GM19397 (cell line): ENCODE results near the gene ZNRF3.
"Not testable (repeated sequence)": the region's sequence is repeated elsewhere in the genome, so short reads cannot be mapped to it uniquely, and the experiment has no call there.

Source experiments
- ATAC-seq: cut with Tn5 transposase; IDR thresholded peaks from one replicate; pipeline ENCODE4 v1.9.1; 2021; ENCODE audit warnings: mild to moderate bottlenecking, moderate library complexity; ENCODE audit not compliant: unreplicated experiment

Gene ZNRF3

DNA sequence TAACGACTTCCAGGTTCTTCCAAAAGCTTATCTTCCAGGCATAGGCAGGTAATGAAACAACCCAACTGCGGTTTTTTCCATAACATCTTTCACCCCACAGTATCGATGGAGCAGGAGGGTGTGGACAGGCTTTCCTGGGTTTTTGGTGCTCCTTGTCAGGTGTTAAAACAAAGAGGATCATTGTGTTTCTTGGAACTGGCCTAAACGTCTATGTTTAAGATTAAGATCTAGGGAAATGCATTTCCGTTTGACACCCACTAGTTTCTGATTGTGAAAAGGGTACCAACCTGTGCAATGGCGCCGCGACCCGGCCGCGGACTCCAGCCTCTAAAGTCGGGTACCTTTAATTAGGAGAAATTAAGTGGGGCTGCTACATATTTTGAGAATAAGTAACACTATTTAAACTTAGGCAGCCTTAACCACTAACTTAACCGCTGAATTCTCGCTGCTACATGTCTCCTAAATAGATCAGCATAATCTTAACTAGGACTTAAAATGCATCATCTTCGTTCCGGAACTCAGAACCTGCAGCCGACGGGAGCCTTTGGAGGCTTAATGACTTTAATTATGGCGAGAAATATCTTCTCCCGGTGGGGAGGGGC is 146.7 kb downstream of the ZNRF3 start:
- no peak for ATAC-seq

DNA sequence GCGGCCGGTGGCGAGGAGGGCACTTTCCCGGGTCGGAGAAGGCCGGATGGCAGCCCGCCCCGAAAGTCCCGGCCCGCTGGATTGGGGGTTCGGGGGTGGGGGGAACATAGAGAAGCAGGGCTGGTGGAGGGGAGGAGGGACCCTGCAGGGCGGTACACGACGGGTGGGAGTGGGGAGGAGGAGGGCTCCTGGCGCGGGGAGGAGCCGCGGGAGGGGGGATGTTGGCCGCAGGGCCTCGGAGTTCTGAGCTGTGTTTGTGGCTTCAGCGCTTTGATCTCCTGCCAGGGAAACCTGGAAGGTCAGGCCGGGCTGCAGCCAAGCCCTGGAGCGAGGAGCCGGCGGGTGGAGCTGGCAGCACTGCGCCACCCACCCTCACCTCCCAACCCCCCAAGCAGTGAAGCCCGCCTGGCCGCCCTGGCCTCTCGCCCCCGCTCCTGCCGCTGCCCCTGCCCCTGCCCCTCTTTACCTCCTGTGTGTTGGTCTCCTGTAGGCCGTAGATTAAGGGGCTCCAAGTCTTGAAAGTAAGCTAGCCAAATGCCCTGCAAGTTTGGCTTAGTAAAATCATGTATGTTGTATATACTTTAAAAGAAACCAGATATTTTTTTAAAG is 147.3 kb downstream of the ZNRF3 start:
- ATAC-seq = no peak

DNA sequence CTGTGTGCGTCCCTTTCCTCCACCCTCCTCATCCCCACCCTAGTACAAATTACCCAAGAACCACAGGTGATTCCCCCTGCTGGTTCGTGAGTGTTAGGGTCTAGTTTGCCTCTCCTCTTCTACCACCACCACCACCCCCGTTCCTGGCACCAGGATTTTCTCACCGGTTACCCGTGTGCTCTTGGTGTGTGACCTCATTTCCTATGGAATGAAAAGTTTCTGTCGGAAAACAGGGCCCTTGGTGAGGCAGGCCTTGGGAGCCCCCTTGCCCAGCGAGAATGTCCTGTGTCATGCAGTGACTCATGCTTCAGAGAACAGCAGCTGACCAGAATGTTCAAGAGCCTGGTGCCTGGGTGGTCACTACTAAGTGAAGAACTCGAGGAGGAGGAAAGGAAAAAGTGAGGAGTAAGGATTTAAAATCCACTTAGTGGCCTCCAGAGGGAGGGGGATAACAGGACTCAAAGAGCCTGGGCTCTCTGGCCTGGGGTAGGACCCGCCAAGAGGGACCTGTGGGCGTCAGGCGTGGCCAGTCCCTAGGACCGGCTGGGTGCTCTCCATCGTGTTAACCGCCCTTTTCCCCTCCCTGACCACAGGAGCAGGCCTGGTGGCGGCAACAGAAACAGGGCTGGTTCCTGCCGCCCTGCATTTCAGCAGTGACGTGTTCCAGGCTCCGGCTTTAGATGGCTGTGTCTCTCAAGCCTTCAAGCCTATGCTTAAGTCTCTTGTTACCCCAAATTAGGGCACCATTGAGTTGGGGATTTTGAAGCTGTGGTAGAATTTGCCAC is 148.0 kb downstream of the ZNRF3 start:
- ATAC-seq = no peak

DNA sequence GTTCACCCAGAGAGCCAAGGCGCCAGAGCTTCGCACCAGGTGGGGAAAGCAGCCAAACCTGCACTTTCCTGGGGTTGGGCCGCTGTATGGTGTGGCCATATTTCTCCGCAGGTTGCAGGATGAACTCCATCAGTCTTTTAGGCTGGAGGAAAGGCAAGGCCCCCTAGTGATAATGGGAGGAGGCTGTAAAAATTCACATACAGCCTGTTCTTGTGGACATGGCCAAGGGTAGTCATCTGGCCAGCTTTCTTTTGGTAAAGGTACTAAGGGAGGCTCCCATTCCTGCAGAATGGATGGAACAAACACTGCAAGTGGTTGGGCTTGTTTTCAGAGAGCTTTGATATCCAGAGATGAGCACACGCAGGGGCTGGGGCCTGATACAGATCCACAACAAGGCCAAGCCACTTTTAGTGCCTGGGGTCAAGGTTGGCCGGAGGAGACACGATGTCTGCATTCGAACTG is 148.7 kb downstream of the ZNRF3 start:
- ATAC-seq = no peak

DNA sequence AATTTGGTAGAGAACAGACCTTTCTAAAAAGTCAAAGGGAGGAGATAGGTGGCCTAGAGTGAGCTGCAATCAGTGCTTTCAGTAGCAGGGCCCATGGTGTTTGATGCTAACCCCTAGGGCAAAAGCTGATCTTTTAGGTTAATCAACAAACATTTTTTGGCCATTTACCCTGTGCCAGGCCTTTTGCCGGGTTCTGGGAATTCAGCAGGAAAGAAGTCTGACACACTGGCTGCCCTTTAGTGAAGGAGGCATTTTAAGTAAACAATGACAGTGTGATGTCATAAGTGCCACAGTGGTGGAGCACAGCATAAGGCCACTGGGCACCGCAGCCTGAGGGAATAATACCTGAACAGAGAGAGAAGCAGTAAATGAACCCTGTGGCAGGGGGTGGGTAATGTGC is 149.2 kb downstream of the ZNRF3 start:
- no peak for ATAC-seq

DNA sequence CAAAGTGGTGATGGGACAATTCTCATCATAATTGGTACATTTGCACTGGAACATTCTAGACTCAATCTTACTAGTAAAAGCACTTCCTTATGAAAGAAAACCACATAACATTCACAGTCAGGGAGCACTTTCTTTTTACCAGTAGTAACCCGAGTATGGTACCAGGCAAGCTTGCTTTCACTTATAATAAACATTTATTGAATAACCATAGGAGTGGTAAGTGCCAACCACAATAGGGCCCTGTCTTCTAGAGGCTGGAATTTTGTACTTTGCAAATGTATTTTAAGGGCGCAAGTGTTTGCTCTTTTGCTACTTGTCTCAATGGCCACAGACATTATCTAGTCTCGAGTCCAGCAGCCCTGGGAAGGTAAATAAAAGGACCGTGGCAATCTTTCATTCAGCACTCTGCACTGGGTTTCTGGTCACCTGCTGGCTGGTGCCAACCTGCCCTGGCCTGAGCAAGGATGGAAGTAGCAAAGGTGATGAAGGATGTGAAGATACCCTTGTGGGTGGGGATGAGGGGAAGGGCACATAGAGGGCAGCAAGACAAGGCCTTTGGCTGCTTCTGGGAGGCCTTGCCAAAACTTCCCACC is 154.1 kb downstream of the ZNRF3 start:
- no peak for ATAC-seq

DNA sequence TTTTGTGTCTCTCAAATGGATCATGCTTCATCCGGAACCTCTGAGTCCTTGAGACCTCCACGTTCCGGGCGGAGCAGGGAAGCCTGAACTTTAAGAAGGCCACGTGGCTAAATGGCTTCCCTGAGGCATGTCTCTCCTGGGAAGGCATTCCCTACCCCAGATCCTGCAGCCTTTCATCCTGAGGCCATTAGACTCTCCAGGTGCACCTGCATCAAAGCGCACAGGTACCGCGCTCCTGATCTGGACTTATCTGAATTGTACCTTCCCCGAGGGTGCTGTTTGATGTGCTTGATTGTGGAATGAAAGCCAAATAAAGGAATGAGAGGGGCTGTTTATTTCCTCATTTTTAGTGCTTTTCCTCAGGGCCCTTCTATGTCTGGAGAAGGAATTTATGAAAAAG is 155.8 kb downstream of the ZNRF3 start:
- ATAC-seq = no peak

DNA sequence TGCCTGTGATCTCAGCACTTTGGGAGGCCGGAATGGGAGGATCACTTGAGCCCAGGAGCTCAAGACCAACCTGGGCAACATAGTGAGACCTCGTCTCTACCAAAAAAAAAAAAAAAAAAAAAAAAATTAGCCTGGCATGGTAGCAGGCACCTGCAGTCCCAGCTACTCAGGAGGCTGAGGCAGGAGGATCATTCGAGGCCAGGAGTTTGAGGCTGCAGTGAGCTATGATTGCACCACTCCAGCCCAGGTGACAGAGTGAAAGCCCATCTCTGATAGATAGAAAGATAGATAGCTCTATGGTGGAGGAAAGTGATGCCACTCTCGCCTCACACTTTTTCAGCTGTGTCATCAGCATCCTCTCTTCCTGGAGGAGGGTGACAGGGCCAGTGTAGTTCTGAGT is 156.3 kb downstream of the ZNRF3 start:
- ATAC-seq = not testable (repeated sequence)

DNA sequence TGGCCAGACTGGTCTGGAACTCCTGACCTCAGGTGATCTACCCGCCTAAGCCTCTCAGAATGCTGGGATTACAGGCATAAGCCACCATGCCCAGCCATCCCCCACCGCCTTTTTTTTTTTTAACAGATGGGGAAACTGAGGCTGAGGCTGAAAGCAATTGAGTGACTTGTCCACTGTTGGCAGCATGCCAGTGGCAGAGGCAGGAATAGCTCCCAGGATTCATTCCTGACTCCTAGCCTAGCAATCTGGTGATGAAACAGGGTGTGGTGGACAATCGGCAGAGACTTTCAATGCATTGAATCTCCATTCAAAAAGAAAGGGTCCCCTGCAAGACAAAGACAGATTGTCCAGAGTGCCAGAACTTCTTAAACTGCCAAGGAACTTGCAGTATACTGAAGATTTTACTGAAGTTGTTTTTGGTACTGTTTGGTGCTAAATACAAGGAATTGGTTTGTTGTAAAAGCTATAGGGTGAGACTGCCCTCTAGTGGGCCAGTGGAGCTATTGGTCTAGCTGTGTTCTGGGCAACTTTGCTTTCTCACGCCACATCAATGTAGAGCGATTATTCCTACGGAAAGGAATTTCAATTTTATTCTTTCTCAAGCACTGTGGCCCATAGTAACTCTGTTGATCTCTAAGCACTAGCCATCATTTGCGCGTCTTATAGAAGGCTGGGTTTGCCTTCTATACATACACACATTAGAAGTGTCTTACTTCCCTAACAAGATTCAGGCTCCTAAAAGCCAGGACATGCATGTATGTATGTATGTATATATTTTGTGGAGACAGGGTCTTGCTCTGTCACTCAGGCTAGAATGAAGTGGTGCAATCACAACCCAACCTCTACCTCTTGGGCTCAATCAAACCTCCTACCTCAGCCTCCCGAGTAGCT is 157.3 kb downstream of the ZNRF3 start:
- ATAC-seq = no peak

DNA sequence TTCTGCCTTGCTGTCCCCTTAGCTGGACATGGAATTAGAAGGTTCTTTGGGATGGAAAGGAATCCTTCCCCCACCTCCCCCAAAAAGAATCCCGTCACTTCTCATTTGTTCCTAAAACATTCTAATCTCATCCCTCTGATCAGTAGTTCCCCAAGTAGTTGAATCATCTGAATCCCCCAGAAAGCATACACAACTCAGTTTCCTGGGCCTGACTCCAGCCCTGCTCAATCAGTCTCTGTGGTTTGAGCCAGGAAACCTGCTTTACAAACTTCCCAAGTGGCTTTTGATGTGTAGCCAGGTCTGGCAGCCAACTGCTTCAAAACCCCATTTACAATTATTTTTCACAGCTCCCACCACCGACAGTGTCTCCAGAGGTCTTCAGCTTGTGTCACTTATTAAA is 158.0 kb downstream of the ZNRF3 start:
- ATAC-seq = no peak

DNA sequence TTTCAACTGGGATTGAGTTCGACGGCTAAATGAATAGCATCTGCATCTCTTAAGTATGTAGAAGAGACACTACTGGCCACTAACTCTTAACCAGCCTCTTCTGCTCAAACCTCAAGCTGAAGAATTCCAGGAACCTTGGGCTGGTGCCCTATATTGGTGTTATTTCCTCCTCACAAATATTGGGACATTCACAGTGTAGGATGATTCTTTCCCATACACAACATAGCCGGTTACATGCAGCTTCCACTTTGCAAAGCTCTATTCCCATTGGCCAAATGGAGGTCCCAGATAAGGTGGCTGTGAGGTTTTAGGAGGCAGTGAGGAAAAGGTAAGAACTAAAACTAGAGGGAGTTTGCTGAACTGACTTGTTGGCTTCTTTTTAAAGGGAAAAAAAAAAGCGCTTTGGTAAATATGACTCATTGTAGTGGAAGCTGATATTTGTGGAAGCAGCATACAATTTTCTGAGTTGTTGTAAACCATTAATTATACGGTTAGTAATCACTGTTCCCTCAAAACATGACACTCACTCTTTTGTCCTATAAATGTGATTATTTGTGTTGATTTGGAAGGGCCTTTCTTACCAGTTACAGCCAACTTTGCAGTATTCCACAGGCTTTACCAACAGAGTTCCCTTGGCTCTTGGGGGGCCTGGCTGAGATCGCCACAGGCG is 160.7 kb downstream of the ZNRF3 start:
- no peak for ATAC-seq

DNA sequence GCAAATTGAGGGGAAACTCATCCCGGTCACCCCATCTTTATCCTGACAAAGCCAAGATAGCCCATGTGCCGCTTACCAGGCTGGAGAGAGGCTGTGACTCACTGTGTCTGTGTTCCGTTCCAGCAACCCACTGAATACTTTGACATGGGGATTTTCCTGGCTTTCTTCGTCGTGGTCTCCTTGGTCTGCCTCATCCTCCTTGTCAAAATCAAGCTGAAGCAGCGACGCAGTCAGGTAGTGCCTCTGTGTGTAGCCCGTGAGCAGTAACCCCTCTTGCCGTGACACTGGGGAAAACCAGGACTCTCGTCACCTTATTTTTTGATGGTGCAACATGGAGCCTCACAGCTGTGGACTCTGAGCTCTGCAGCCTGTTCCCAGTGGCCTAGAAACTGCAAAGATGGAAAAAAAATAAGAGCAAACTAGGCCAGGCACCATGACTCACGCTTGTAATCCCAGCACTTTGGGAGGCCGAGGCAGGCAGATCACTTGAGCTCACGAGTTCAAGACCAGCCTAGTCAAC is 161.3 kb downstream of the ZNRF3 start:
- no peak for ATAC-seq

DNA sequence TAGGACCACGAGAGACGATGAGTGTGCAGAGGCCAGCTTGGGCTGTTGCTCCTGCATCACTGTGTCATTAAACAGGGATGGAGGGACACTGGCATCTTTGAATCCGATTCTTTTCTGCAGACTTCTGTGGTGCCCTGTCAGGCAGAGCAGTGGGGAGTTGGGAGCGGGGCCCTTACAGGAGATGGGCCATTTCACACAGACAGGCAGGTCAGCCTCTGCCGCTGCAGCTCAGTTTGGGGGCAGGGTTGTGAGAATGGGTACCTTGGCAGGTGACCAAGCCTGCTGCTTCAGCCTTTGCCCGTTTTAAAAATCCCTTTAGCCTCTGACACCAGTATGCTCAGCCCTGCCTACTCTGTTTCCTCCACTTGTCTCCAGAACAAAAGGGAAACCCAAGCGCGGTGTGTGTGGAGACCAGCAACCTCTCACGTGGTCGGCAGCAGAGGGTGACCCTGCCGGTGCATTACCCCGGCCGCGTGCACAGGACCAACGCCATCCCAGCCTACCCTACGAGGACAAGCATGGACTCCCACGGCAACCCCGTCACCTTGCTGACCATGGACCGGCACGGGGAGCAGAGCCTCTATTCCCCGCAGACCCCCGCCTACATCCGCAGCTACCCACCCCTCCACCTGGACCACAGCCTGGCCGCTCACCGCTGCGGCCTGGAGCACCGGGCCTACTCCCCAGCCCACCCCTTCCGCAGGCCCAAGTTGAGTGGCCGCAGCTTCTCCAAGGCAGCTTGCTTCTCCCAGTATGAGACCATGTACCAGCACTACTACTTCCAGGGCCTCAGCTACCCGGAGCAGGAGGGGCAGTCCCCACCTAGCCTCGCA is 165.7 kb downstream of the ZNRF3 start:
- no peak for ATAC-seq

DNA sequence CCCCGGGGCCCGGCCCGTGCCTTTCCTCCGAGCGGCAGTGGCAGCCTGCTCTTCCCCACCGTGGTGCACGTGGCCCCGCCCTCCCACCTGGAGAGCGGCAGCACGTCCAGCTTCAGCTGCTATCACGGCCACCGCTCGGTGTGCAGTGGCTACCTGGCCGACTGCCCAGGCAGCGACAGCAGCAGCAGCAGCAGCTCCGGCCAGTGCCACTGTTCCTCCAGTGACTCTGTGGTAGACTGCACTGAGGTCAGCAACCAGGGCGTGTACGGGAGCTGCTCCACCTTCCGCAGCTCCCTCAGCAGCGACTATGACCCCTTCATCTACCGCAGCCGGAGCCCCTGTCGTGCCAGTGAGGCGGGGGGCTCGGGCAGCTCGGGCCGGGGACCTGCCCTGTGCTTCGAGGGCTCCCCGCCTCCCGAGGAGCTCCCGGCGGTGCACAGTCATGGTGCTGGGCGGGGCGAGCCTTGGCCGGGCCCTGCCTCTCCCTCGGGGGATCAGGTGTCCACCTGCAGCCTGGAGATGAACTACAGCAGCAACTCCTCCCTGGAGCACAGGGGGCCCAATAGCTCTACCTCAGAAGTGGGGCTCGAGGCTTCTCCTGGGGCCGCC is 166.4 kb downstream of the ZNRF3 start:
- no peak for ATAC-seq

DNA sequence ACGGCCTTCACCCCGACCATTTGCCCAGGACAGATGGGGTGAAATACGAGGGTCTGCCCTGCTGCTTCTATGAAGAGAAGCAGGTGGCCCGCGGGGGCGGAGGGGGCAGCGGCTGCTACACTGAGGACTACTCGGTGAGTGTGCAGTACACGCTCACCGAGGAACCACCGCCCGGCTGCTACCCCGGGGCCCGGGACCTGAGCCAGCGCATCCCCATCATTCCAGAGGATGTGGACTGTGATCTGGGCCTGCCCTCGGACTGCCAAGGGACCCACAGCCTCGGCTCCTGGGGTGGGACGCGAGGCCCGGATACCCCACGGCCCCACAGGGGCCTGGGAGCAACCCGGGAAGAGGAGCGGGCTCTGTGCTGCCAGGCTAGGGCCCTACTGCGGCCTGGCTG is 167.1 kb downstream of the ZNRF3 start:
- ATAC-seq = no peak

DNA sequence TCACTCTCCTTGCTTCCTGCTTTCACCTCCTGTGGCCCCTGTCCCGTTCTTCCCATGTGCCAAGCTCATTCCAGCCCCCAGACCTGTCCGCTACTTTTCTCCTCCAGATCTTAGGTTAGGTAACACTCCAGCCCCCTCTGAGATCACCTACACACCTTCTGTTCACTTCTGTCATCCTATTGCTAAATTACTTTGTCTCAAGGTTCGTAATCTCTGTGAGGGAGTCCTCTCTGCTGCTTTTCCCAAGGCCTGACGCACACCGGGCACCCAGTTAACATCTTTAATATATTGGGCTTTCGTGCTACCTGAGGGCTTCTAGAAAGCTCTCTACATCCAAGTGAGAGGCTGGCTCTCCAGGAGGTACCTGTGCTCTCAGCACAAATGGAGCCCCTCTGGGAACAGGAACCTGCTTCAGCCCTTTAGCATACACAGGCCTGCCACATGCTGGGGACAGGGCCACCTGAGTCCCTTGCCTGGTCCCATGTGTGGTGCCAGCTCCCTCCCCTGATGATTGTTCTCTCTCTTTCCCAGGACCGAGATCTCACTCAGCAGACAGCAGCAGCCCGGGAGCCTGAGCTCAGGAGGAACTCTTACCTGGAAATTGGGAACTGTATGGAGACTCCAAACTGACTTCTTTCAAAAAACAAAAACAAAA is 169.8 kb downstream of the ZNRF3 start:
- ATAC-seq = no peak

DNA sequence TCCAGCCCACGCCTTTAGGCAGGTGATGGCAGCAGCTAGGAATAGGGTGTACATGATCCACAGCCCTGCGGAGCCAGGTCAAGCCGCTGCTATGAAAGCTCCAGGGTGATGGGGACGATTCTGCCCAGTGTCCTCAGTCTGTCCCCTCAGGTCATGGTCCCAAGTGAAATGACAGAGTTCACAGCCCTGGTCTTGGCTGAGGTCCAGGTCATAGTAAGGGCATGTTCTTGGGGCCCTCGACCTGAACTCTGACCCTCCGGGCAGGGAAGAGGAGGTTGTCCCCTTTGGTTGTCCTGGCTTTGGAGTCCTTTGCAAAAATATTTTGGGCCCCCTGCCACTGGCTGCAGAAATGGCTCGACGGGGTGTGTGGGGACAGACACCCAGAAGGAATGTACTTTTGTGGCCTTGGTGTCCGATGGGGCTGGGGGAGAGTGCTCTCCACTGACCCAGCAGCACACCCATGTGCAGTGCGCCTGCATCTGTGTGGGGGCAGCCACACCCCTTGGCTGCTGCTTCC is 170.9 kb downstream of the ZNRF3 start:
- no peak for ATAC-seq

DNA sequence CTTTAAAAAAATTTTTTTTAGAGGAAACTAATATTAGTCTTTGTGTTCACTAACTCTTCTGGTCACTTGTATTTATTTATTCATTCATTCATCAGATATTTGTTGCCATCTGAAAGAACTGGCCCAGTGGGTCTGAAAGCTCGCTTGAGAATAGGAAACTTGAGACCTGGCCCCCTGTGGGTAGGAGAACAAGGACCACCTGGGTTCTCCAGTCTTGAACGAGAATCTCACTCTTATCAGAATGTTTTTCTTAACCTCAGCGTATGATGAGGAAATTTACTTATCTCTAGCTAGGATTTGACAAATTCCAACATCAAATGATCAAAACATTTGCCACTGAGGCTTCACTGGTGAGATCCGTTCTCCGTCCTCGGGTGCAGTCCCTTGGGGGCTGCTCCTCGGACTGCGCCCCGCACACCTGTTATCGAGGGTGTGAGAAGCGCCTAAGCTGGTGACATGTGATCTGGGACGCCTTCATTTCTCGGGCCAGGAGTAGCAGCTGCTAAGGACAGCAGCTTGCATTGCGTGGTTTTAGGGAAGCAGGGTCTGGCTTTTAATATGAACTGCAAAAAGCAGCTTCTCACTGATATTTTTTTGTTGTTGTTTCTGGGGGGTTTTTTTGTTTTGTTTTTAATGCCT is 171.9 kb downstream of the ZNRF3 start:
- no peak for ATAC-seq
